Measurements from ENCODE around the gene JAKMIP2.

DNA sequence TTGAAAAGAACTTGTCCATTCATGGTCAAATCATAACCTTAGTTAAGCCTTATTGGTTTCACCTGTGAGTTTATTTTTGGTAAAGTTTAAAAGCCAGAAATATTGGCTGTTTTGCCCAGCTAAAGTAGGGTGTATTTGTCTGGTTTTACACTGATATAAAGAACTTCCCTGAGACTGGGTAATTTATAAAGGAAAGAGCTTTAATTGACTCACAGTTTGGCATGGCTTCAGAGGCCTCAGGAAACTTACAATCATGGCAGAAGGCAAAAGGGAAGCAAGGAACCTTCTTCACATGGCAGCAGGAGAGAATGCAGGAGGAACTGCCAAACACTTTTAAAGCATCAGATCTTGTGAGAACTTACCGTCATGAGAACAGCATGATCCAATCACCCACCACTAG is 55.3 kb downstream of the JAKMIP2 start:
- TF ChIP-seq, protein P1, sequence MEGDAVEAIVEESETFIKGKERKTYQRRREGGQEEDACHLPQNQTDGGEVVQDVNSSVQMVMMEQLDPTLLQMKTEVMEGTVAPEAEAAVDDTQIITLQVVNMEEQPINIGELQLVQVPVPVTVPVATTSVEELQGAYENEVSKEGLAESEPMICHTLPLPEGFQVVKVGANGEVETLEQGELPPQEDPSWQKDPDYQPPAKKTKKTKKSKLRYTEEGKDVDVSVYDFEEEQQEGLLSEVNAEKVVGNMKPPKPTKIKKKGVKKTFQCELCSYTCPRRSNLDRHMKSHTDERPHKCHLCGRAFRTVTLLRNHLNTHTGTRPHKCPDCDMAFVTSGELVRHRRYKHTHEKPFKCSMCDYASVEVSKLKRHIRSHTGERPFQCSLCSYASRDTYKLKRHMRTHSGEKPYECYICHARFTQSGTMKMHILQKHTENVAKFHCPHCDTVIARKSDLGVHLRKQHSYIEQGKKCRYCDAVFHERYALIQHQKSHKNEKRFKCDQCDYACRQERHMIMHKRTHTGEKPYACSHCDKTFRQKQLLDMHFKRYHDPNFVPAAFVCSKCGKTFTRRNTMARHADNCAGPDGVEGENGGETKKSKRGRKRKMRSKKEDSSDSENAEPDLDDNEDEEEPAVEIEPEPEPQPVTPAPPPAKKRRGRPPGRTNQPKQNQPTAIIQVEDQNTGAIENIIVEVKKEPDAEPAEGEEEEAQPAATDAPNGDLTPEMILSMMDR (conservative IDR thresholded peaks at IDR 0.05 in 1 of 2, IDR thresholded peaks at IDR 0.05 in 1 of 2; ENCODE audit: extremely low read depth in 1 of 2, insufficient read depth in 1 of 2, low read depth in 1 of 2, low read length in 2 of 2): no peak
- TF ChIP-seq EZH2 (IDR thresholded peaks at IDR 0.05; ENCODE audit: borderline replicate concordance, low read length): no peak

Measured in mammary epithelial cell (primary cell).